Psoas muscle (tissue), 8 donors: ENCODE measurements around the gene CTCFL. TPM values are rescaled to one million over a fixed set of nuclear protein-coding genes. Genes with fewer than 3 reads are reported as not detected.

Experiments
- ATAC-seq, 4 donors: fragments of 200-7000 bp; cut with Tn5 transposase; one replicate each; pipeline ENCODE4 v1.9.1; 2020; ENCODE audit warnings: moderate library complexity in 3 of 4, mild to moderate bottlenecking in 2 of 4
- DNase-seq, 2 donors: peaks; one replicate each; pipeline ENCODE4 v3.0.0-alpha.2; 2020
- H3K27ac ChIP-seq: fragments of 200-600 bp; one replicate; pipeline ENCODE4 v1.8.0; 2022
- H3K27me3 ChIP-seq, 3 donors: fragments of 200-600 bp in 1 of 3; one replicate each; pipeline versions ENCODE4 v1.6.1 to v1.8.0; 2013 to 2022; ENCODE audit warnings: low read length in 2 of 3, mild to moderate bottlenecking in 2 of 3, moderate library complexity in 1 of 3; ENCODE audit not compliant: insufficient read depth in 3 of 3
- H3K36me3 ChIP-seq, 2 donors: fragments of 200-600 bp in 1 of 2; one replicate each; pipeline versions ENCODE4 v1.6.1 to v1.8.0; 2013 to 2022; ENCODE audit warnings: low read depth in 1 of 2, mild to moderate bottlenecking in 1 of 2, moderate library complexity in 1 of 2; ENCODE audit not compliant: insufficient read depth in 1 of 2
- H3K4me1 ChIP-seq: fragments of 200-600 bp; one replicate; pipeline ENCODE4 v1.8.0; 2022
- H3K4me3 ChIP-seq: fragments of 200-600 bp; one replicate; pipeline ENCODE4 v1.8.0; 2022; ENCODE audit warnings: mild to moderate bottlenecking
- H3K9me3 ChIP-seq: fragments of 200-600 bp; one replicate; pipeline ENCODE4 v1.8.0; 2022
- CTCF ChIP-seq: fragments of 200-600 bp; IDR thresholded peaks from one replicate; pipeline ENCODE4 v1.8.0; 2022; ENCODE audit warnings: antibody characterized with exemption
- WGBS, 3 donors: extraction: QIAGEN DNeasy Blood & Tissue Kit; methylation state at CpG; one replicate each; pipeline versions ENCODE4 v1.1.6 to v1.1.7; 2013; 5-methylcytosine and 5-hydroxymethylcytosine counted together
- intact Hi-C, 2 donors: fragments of 100-400 bp; cut with DNase I; formaldehyde crosslinking; loops; one replicate each; pipeline versions ENCODE4 v1.11.0 to v1.14.2; 2022
- polyA plus RNA-seq, 3 donors: library from polyadenylated mRNA; stranded (reverse); fragments of 200-250 nt; gene quantifications; one replicate each; pipeline ENCODE4 v1.2.3, GENCODE V29; 2013
- total RNA-seq, 4 donors: library from RNA; stranded (reverse); fragmentation: NEBNext Ultra II Directional in 2 of 4; extraction: Animal tissue kit (Norgen Biotek cat#: 25700) in 2 of 4; gene quantifications; one replicate each; pipeline versions ENCODE4 v1.2.1 to v1.2.4, GENCODE V29; 2021 to 2023
- donor health status: healthy with polysubstance abuse.
- donor health status: DM: no; HTN: no; CAD: no; lungs with moderate emphysema.
- donor health status: Bipolar disorder and iron deficiency.
- donor health status: healthy.
- donor health status: DM: yes; HTN: yes; CAD: no.
- donor health status: DM: no; HTN: no; CAD: no.
- donor health status: DM: no; HTN: no; CAD: no.
- donor health status: DM: yes; HTN: yes; CAD: no.

The CTCFL gene
- total and polyA plus RNA-seq, 7 donors, result not detected

- no peak for TF ChIP-seq CTCF
- H3K4me1 ChIP-seq, result no peaks in the 10 kb centered on the region
- intact Hi-C loops, result no loop called here
- H3K27ac ChIP-seq, result no peak overlapping the region
- H3K4me3 ChIP-seq, result no peak overlapping the region
- H3K27me3 ChIP-seq, result peaks cover 0 to 42% (median 9%) of the 10 kb centered on the region in 3 donors
- no peak for DNase-seq
- no peak for ATAC-seq
- H3K9me3 ChIP-seq, result no peaks in the 10 kb centered on the region
- WGBS, 3 donors, result 66 to 74% (median 68%) methylated on average over 9 of the region's 9 CpGs
- H3K36me3 ChIP-seq, result no peaks in the 10 kb centered on the region
Measured at GRCh38 chr20:57557926-57558613, 33.1 kb upstream of the CTCFL start.

- 80 to 83% (median 82%) methylated on average over 3 of the region's 3 CpGs for WGBS, 3 donors
Measured at GRCh38 chr20:57556980-57557274, 32.0 kb upstream of the CTCFL start.

GRCh38 chr20:57555457-57556184, 30.7 kb upstream of the CTCFL start:
- Histone ChIP-seq H3K27me3 (peaks cover 0 to 43% (median 9%) of the 10 kb centered on the region in 3 donors), H3K4me1 (no peaks in the 10 kb centered on the region), H3K9me3 (no peaks in the 10 kb centered on the region), H3K36me3 (no peaks in the 10 kb centered on the region), H3K27ac (no peak overlapping the region), H3K4me3 (no peak overlapping the region)
- ATAC-seq (no peak), DNase-seq (no peak)
- TF ChIP-seq CTCF, result no peak
- WGBS, 3 donors, result 79 to 85% (median 81%) methylated on average over 11 of the region's 11 CpGs
- intact Hi-C loops, result no loop called here

More at GRCh38 chr20:57556980-57557274, 32.0 kb upstream of the CTCFL start:
- Histone ChIP-seq H3K36me3 (no peaks in the 10 kb centered on the region), H3K4me3 (no peak overlapping the region), H3K27ac (no peak overlapping the region), H3K27me3 (peaks cover 0 to 37% (median 9%) of the 10 kb centered on the region in 3 donors), H3K9me3 (no peaks in the 10 kb centered on the region), H3K4me1 (no peaks in the 10 kb centered on the region)
- no peak for TF ChIP-seq CTCF
- ATAC-seq, result no peak
- intact Hi-C loops, result no loop called here
- no peak for DNase-seq

- Histone ChIP-seq H3K4me1 (no peaks in the 10 kb centered on the region), H3K27me3 (peaks cover 0 to 40% (median 2%) of the 10 kb centered on the region in 3 donors), H3K4me3 (no peak overlapping the region), H3K36me3 (no peaks in the 10 kb centered on the region), H3K27ac (no peak overlapping the region), H3K9me3 (no peaks in the 10 kb centered on the region)
- ATAC-seq (no peak), DNase-seq (no peak)
- TF ChIP-seq CTCF, result no peak
- intact Hi-C loops, result no loop called here
- 40 to 63% (median 49%) methylated on average over 11 of the region's 11 CpGs for WGBS, 3 donors
Measured at GRCh38 chr20:57553376-57554018, 28.6 kb upstream of the CTCFL start.
